Neuronal stem cell (in vitro differentiated cells): ENCODE results near the gene DIPK1A.
A peak's percentile ranks its signal among the peaks of the same experiment; 100 is the strongest.

Experiments
- DNase-seq: peaks from one replicate; pipeline ENCODE4 v3.0.0-alpha.2; 2013; ENCODE audit warnings: low spot score
- H2AFZ ChIP-seq: one replicate; pipeline ENCODE4 v1.6.1; 2013; ENCODE audit warnings: mild to moderate bottlenecking, low read length, inconsistent platforms
- H2AK5ac ChIP-seq: 2 replicates; pipeline ENCODE4 v1.6.1; 2013; ENCODE audit warnings: low read depth, mild to moderate bottlenecking, inconsistent platforms, low read length, moderate library complexity, mixed read lengths
- H2BK120ac ChIP-seq: 2 replicates; pipeline ENCODE4 v1.6.1; 2013; ENCODE audit warnings: low read depth, mild to moderate bottlenecking, inconsistent platforms, low read length, moderate library complexity, mixed read lengths
- H2BK12ac ChIP-seq: one replicate; pipeline ENCODE4 v1.6.1; 2013; ENCODE audit warnings: low read length, inconsistent platforms
- H2BK15ac ChIP-seq: 2 replicates; pipeline ENCODE4 v1.6.1; 2013; ENCODE audit warnings: mild to moderate bottlenecking, low read length, inconsistent platforms, mixed read lengths
- H2BK5ac ChIP-seq: one replicate; pipeline ENCODE4 v1.6.1; 2013; ENCODE audit warnings: inconsistent platforms, mild to moderate bottlenecking, low read length, moderate library complexity
- H3K14ac ChIP-seq: one replicate; pipeline ENCODE4 v1.6.1; 2013; ENCODE audit warnings: low read length, inconsistent platforms
- H3K18ac ChIP-seq: 2 replicates; pipeline ENCODE4 v1.6.1; 2013; ENCODE audit warnings: low read length, inconsistent platforms
- H3K23ac ChIP-seq: 2 replicates; pipeline ENCODE4 v1.6.1; 2013; ENCODE audit warnings: low read depth, mild to moderate bottlenecking, mixed read lengths, low read length, inconsistent platforms; ENCODE audit not compliant: poor library complexity
- H3K27ac ChIP-seq: replicated peaks from 3 replicates; pipeline ENCODE4 v1.5.1; 2013; ENCODE audit warnings: low read length, inconsistent platforms
- H3K27me3 ChIP-seq, 3 experiments: 2 replicates each; pipeline ENCODE4 v1.6.1; 2013; ENCODE audit warnings: low read length in 3 of 3, mild to moderate bottlenecking in 2 of 3, inconsistent platforms in 1 of 3, low read depth in 1 of 3, mixed read lengths in 1 of 3, moderate library complexity in 1 of 3; ENCODE audit not compliant: control insufficient read depth in 3 of 3, insufficient read depth in 3 of 3
- H3K36me3 ChIP-seq, 2 donors: replicated peaks in 1 of 2; 2 replicates each; pipeline ENCODE4 v1.6.1; 2013; ENCODE audit warnings: low read length in 2 of 2; ENCODE audit not compliant: control insufficient read depth in 2 of 2, insufficient read depth in 2 of 2
- H3K4ac ChIP-seq: 2 replicates; pipeline ENCODE4 v1.6.1; 2013; ENCODE audit warnings: inconsistent platforms, mild to moderate bottlenecking, low read length, moderate library complexity
- H3K4me1 ChIP-seq, 2 donors: 1 replicate in 1 of 2; 2 replicates in 1 of 2; pipeline ENCODE4 v1.6.1; 2013; ENCODE audit warnings: low read length in 2 of 2, low read depth in 1 of 2; ENCODE audit not compliant: control insufficient read depth in 2 of 2, insufficient read depth in 1 of 2
- H3K4me2 ChIP-seq: one replicate; pipeline ENCODE4 v1.6.1; 2013; ENCODE audit warnings: mild to moderate bottlenecking, low read length, inconsistent platforms; ENCODE audit not compliant: insufficient read depth, poor library complexity, severe bottlenecking
- H3K4me3 ChIP-seq, 2 donors: 2 replicates each; pipeline ENCODE4 v1.5.1; 2013; ENCODE audit warnings: low read length in 2 of 2, mild to moderate bottlenecking in 2 of 2, inconsistent platforms in 1 of 2, moderate library complexity in 1 of 2
- H3K79me1 ChIP-seq: one replicate; pipeline ENCODE4 v1.6.1; 2013; ENCODE audit warnings: low read depth, mild to moderate bottlenecking, inconsistent platforms, low read length, moderate library complexity
- H3K9ac ChIP-seq: one replicate; pipeline ENCODE4 v1.6.1; 2013; ENCODE audit warnings: mild to moderate bottlenecking, low read depth, low read length, inconsistent platforms; ENCODE audit not compliant: poor library complexity
- H3K9me3 ChIP-seq, 2 donors: replicated peaks in 1 of 2; 2 replicates each; pipeline versions ENCODE3 to v1.6.1; 2013; ENCODE audit warnings: low read length in 2 of 2, mild to moderate bottlenecking in 2 of 2, inconsistent platforms in 1 of 2, low read depth in 1 of 2, mixed read lengths in 1 of 2, moderate library complexity in 1 of 2; ENCODE audit not compliant: control insufficient read depth in 2 of 2, insufficient read depth in 1 of 2
- H4K8ac ChIP-seq: one replicate; pipeline ENCODE4 v1.6.1; 2013; ENCODE audit warnings: low read depth, mild to moderate bottlenecking, inconsistent platforms, low read length, moderate library complexity
- H4K91ac ChIP-seq: one replicate; pipeline ENCODE4 v1.6.1; 2013; ENCODE audit warnings: low read length, low read depth, mild to moderate bottlenecking, inconsistent platforms; ENCODE audit not compliant: poor library complexity
- WGBS, 2 donors: extraction: QIAGEN DNeasy Blood & Tissue Kit; methylation state at CpG; one replicate each; pipeline ENCODE4 v1.1.7; 2013; ENCODE audit warnings: missing lambda C conversion rate in 2 of 2, mixed read lengths in 1 of 2; ENCODE audit not compliant: insufficient read length in 2 of 2, insufficient replicate concordance in 1 of 2; ENCODE audit errors: extremely low coverage in 2 of 2; 5-methylcytosine and 5-hydroxymethylcytosine counted together

DIPK1A gene

GRCh38 chr1:92834617-92835016 is 126.6 kb downstream of the DIPK1A start:
- no peak overlapping the region for H3K4me2 ChIP-seq
- H3K4me1 ChIP-seq = peaks cover 5 to 12% of the 10 kb centered on the region in 2 donors
- no peak overlapping the region for H3K18ac ChIP-seq
- no peak overlapping the region for H2AK5ac ChIP-seq
- no peak overlapping the region for H3K9ac ChIP-seq
- no CpG with 5 or more reads among the region's 5 CpGs for WGBS, 2 donors
- no peak overlapping the region for H3K14ac ChIP-seq
- H3K4me3 ChIP-seq = no peak overlapping the region
- H2BK12ac ChIP-seq = no peak overlapping the region
- H2BK120ac ChIP-seq = no peak overlapping the region
- H2BK15ac ChIP-seq = no peak overlapping the region
- H2AFZ ChIP-seq = no peak overlapping the region
- H3K4ac ChIP-seq = no peak overlapping the region
- H3K9me3 ChIP-seq = no peaks in the 10 kb centered on the region
- H4K8ac ChIP-seq = no peak overlapping the region
- H3K79me1 ChIP-seq = no peaks in the 10 kb centered on the region
- peaks cover 29 to 66% of the 10 kb centered on the region in 2 donors for H3K36me3 ChIP-seq
- no peaks in the 10 kb centered on the region for H3K27me3 ChIP-seq
- H4K91ac ChIP-seq = no peak overlapping the region
- no peak overlapping the region for H3K23ac ChIP-seq
- no peak for DNase-seq
- no peak overlapping the region for H3K27ac ChIP-seq
- no peak overlapping the region for H2BK5ac ChIP-seq

- no peaks in the 10 kb centered on the region for H3K9me3 ChIP-seq
- H3K36me3 ChIP-seq = peaks cover 25 to 59% of the 10 kb centered on the region in 2 donors
- peak overlapping the region in 1 of 2 donors; percentile 92 for H3K4me3 ChIP-seq
These were observed 127.4 kb downstream of the DIPK1A start for GRCh38 chr1:92833840-92834239.

GRCh38 chr1:92832537-92833114 is 128.6 kb downstream of the DIPK1A start:
- Histone ChIP-seq H2AFZ (peak overlapping the region; percentile 94), H2BK5ac (peak overlapping the region; percentile 97), H2BK120ac (no peak overlapping the region), H3K18ac (peak overlapping the region; percentile 100), H2AK5ac (peak overlapping the region; percentile 95), H2BK15ac (peak overlapping the region; percentile 6), H3K27ac (no peak overlapping the region), H3K27me3 (no peaks in the 10 kb centered on the region), H3K14ac (peak overlapping the region; percentile 91), H3K23ac (peak overlapping the region; percentile 100), H3K36me3 (peaks cover 21 to 46% of the 10 kb centered on the region in 2 donors), H3K4me3 (peak overlapping the region; percentile 92 to 99), H3K4ac (no peak overlapping the region), H3K4me2 (peak overlapping the region; percentile 51), H2BK12ac (no peak overlapping the region), H3K79me1 (no peaks in the 10 kb centered on the region), H4K91ac (no peak overlapping the region), H3K4me1 (peaks cover 5 to 12% of the 10 kb centered on the region in 2 donors), H4K8ac (no peak overlapping the region), H3K9me3 (no peaks in the 10 kb centered on the region), H3K9ac (peak overlapping the region; percentile 93)
- no CpG with 5 or more reads among the region's 19 CpGs for WGBS, 2 donors
- DNase-seq = no peak

More at GRCh38 chr1:92833840-92834239, 127.4 kb downstream of the DIPK1A start:
- no peak for DNase-seq
- Histone ChIP-seq H3K18ac (no peak overlapping the region), H3K79me1 (no peaks in the 10 kb centered on the region), H2AK5ac (no peak overlapping the region), H3K4me1 (peaks cover 5 to 12% of the 10 kb centered on the region in 2 donors), H2BK120ac (no peak overlapping the region), H4K91ac (no peak overlapping the region), H2BK5ac (no peak overlapping the region), H3K9ac (no peak overlapping the region), H2BK15ac (no peak overlapping the region), H3K4me2 (no peak overlapping the region), H3K4ac (no peak overlapping the region), H4K8ac (no peak overlapping the region), H3K27me3 (no peaks in the 10 kb centered on the region), H2AFZ (no peak overlapping the region), H3K27ac (no peak overlapping the region), H3K14ac (no peak overlapping the region), H3K23ac (no peak overlapping the region), H2BK12ac (no peak overlapping the region)
- no CpG with 5 or more reads among the region's 5 CpGs for WGBS, 2 donors

- H3K14ac ChIP-seq = peak within 1 kb of the TSS; percentile 91
- H3K27ac ChIP-seq = peak within 1 kb of the TSS; percentile 78
- H4K8ac ChIP-seq = peak within 1 kb of the TSS; percentile 99
- peak; percentile 96 for DNase-seq
- peak within 1 kb of the TSS; percentile 97 for H2BK5ac ChIP-seq
- peaks cover 5 to 12% of the 10 kb centered on the region in 2 donors for H3K4me1 ChIP-seq
- H2BK120ac ChIP-seq = no peak within 1 kb of the TSS
- peak within 1 kb of the TSS; percentile 51 for H3K4me2 ChIP-seq
- peak within 1 kb of the TSS; percentile 93 for H3K9ac ChIP-seq
- no peak within 1 kb of the TSS for H3K4ac ChIP-seq
- H3K27me3 ChIP-seq = no peaks in the 10 kb centered on the region
- peaks cover 17 to 40% of the 10 kb centered on the region in 2 donors for H3K36me3 ChIP-seq
- WGBS, 2 donors = no CpG with 5 or more reads among the region's 57 CpGs
- no peaks in the 10 kb centered on the region for H3K79me1 ChIP-seq
- peak within 1 kb of the TSS; percentile 82 for H4K91ac ChIP-seq
- H2BK15ac ChIP-seq = peak within 1 kb of the TSS; percentile 6
- peak within 1 kb of the TSS; percentile 100 for H3K18ac ChIP-seq
- H3K9me3 ChIP-seq = no peaks in the 10 kb centered on the region
- peak within 1 kb of the TSS; percentile 94 for H2AFZ ChIP-seq
- H3K4me3 ChIP-seq = peak within 1 kb of the TSS; percentile 92 to 99
- H2BK12ac ChIP-seq = no peak within 1 kb of the TSS
- H2AK5ac ChIP-seq = peak within 1 kb of the TSS; percentile 95
- peak within 1 kb of the TSS; percentile 100 for H3K23ac ChIP-seq
These were observed 129.3 kb downstream of the DIPK1A start, which contains the start of gene RPL5 for GRCh38 chr1:92831762-92832536. RPL5 (plus strand) TSS chr1:92832040; CDS start chr1:92832115, 75 bp downstream.
